Fibroblast of pulmonary artery (primary cell): Measurements from ENCODE around the gene TGM2.

Experiments used
- DNase-seq: peaks from one replicate; pipeline ENCODE4 v3.0.0-alpha.2; 2010; ENCODE audit warnings: low read depth
- H3K4me3 ChIP-seq: replicated peaks from 2 replicates; pipeline ENCODE4 v1.5.1; 2011; ENCODE audit warnings: low read depth, mild to moderate bottlenecking, control low read depth, low read length, moderate library complexity
- TF ChIP-seq, protein P1 (sequence below): IDR thresholded peaks from 2 replicates; pipeline ENCODE4 v1.5.1; 2011; ENCODE audit warnings: mild to moderate bottlenecking, control low read depth, low read length, inconsistent platforms; ENCODE audit errors: missing control alignments

Gene TGM2

DNA sequence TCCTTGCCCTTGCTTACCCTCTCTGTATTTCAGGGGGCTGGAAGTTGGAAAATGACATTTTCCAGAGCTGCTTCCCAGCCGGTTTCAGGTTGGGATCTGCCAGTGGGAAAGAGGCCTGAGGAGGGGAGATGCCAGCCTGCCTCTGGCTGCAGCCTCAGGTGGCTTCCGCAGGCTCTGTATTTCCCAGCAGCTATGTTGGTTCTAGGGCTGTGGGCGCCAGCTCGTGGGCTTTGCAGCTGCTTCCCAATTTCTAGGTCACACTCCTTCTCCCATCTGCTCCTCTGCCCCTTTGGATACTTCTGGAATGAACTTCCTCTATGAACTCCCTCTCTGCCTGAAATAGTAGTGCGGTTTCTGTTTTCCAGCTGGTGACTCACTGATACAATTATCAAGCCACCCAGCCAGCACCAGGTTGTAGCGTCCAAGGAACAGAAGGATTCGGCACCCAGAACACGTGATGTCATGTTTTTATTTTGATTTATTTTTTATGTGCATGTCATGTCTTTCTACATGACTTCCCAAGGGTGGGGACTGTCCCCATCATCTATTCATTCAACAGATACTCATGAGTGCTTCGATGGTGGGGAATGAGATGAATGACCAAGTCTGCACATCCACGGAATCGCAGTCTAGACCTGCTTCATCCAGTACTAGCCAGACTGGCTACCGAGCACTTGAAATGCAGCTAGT is 38.0 kb downstream of the TGM2 start:
- DNase-seq: peak; percentile 78
- TF ChIP-seq, protein P1, sequence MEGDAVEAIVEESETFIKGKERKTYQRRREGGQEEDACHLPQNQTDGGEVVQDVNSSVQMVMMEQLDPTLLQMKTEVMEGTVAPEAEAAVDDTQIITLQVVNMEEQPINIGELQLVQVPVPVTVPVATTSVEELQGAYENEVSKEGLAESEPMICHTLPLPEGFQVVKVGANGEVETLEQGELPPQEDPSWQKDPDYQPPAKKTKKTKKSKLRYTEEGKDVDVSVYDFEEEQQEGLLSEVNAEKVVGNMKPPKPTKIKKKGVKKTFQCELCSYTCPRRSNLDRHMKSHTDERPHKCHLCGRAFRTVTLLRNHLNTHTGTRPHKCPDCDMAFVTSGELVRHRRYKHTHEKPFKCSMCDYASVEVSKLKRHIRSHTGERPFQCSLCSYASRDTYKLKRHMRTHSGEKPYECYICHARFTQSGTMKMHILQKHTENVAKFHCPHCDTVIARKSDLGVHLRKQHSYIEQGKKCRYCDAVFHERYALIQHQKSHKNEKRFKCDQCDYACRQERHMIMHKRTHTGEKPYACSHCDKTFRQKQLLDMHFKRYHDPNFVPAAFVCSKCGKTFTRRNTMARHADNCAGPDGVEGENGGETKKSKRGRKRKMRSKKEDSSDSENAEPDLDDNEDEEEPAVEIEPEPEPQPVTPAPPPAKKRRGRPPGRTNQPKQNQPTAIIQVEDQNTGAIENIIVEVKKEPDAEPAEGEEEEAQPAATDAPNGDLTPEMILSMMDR: no peak

DNA sequence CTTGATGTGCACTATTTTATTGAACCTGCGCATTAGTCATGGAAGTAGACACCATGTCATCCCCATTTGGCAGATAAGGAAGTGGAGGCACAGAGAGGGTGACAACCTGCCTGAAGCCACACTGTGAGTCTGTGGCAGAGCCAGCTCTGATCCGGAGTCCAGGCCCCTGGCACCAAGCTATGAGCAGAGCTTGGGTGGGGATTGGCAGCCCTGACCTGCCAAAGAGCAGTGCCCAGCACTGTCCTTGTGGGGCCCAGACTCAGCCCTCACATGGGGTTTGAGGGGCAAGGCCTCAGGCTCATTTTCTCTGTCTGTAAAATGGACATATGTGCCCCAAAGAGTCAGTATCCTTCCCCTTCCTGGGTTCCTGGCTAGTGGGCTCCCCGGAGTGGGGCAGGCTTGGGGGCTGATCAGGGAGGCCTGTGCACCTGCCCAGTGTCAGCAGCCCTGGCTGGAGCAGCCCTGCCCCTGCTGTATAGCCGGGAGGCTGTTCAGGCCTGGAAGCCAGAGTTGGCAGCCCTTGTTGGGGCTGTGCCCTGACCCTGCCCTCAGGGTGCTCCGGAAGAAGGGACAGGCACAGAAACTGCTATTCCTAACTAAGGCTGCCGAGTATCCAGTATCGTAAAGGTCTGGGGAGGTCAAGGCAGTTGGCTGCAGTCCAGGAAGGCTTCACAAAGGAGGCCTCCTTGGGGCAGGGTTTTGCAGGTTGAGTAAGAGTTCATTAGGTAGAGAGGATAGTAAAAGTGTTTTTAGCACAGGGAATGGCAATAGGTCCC is 38.7 kb downstream of the TGM2 start:
- DNase-seq: peak; percentile 30
- TF ChIP-seq, protein P1: no peak
- H3K4me3 ChIP-seq: no peak overlapping the region

More for the DNA sequence above, 38.0 kb downstream of the TGM2 start:
- no peak overlapping the region for H3K4me3 ChIP-seq

DNA sequence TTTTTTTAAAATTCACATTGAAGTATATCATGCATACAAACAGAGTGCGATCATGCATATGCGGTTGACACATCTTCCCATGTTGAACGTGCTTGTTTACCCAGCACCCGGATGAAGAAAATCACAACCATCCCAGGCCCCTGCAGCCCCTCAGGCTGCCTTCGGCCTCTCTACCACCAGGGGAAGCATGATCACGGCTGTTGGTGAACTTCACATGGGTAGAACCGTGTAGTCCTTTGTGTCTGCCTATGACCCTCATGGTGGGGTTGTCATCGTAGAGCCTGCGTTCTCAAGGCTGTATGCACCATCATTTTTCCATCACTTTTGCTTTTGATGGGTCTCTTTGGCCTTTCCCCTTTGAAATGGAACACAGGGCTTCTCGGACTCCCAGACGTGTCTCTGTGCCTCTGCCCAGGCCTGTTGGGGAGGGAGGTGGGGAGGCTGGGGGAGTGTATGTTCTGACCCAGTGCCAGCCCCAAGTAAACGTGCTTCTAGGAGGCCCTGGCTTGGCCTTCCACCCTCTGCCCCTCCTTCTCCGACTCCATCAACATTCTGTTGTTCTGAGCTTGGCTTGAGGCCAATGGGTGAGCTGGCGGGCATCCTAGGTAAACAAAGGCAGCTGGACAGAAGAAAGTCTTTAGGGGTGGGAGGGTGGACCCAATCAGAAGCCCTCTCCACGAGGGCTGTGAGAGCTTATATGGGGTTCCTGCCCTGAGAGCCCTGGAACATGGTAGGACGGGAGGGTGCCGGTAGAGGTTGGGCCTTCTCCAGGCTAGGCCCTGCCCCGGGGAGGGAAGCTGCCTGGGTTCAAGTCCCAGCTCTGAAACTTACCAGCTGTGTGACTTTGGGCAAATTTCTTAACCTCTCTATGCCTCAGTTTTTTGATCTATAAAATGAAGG is 39.7 kb downstream of the TGM2 start:
- DNase-seq: peak; percentile 86
- H3K4me3 ChIP-seq: no peak overlapping the region
- TF ChIP-seq, protein P1: no peak

DNA sequence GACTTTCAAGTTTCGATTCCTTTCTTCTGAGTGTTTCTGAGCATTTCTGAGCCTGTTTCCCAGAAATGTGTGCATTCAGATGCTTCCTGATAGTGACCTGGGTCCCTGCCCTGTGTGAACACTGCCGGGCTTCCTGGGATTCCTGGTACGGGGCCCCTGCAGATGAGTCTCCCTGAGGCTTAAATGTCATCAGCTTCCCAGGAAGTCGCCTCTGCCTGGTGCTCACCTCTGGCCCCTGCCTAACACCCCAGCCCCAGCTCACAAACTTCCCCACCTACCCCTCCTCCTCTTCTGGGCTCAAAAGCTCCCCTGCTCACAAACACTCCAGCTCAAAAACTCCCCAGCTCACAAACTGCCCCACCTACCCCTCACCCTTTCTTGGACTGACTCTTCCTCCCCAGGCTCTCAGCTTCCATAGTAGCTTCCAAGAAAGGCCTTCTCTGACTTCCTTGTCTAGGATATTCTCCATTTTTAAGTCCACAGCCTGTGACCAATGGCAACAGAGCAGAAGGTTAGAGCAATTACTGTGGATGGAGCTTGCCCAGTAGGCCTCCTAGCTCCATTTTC is 42.0 kb downstream of the TGM2 start:
- DNase-seq: peak; percentile 59
- TF ChIP-seq, protein P1: no peak
- H3K4me3 ChIP-seq: no peak overlapping the region

DNA sequence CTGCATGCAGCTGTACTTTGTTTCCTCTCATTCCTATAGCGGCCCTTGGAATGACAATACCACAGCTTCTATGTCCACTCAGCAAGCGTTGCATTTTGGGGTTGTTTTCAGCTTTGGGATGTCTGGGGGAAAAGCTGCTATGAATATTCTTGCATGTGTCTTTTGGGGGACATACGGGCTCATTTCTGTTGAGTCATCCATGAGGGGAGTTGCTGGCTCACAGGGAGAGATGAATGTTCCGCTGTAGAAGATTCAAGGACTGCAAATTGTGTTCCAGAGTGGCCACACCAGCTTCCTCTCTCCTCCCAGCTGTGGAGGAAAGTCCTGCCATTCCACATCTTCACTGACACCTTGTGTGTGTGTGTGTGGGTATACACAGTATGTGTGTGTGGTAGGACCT is 43.3 kb downstream of the TGM2 start:
- DNase-seq: no peak
- TF ChIP-seq, protein P1: no peak
- H3K4me3 ChIP-seq: no peak overlapping the region

DNA sequence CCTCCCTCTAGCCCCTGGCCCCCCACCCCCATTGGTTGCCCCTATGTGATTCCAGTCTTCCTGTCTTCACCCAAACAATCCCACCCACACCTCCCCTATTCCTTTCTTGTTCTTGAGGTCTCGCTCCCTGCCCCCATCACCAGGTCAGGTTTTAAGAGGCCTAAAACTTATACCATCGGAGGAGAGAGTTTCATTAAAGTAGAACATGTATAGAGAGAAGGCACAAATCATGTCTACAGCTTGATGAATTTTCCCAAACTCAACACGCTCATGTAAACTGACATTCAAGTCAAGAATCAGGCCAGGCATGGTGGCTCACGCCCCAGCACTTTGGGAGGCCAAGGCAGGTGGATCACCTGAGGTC is 44.5 kb downstream of the TGM2 start:
- H3K4me3 ChIP-seq: no peak overlapping the region

More for the DNA sequence above, 44.5 kb downstream of the TGM2 start:
- TF ChIP-seq, protein P1: no peak
- DNase-seq: no peak
